Measurements from ENCODE around the gene SAMD3. TPM values are rescaled to one million over a fixed set of nuclear protein-coding genes. Genes with fewer than 3 reads are reported as not detected.

The SAMD3 gene
- total RNA-seq, 2 experiments from 2014 or later = not detected

GRCh38 chr6:130136798-130137197, 86.0 kb downstream of the SAMD3 start:
- ChIA-PET POLR2A (no interaction called here), CTCF (ENCODE audit: unreplicated experiment) (no interaction called here)
- no peaks in the 10 kb centered on the region for H4K20me1 ChIP-seq (ENCODE audit: insufficient read depth, low read length)
- BruUV-seq (replicated peaks) = no TSS peak
- TF ChIP-seq EZH2phosphoT487 (IDR thresholded peaks at IDR 0.05; ENCODE audit: borderline replicate concordance, low read depth, low read length) (no peak), CTCF (conservative IDR thresholded peaks at IDR 0.05; ENCODE audit: low read length) (no peak)
- no peaks in the 10 kb centered on the region for H3K4me1 ChIP-seq (ENCODE audit: insufficient read depth, low read length, poor library complexity, severe bottlenecking)
- no peaks in the 10 kb centered on the region for H3K36me3 ChIP-seq (ENCODE audit: insufficient read depth, low read length)
- H3K9me3 ChIP-seq (ENCODE audit: low read length) = no peaks in the 10 kb centered on the region
- H3K9me2 ChIP-seq (ENCODE audit: insufficient read depth, low read length) = no peaks in the 10 kb centered on the region
- H3K27ac ChIP-seq (ENCODE audit: low read depth, low read length, poor library complexity, severe bottlenecking) = no peak overlapping the region
- no peaks in the 10 kb centered on the region for H3K79me2 ChIP-seq (ENCODE audit: insufficient read depth, low read depth, low read length)
- intact Hi-C loops (cut with micrococcal nuclease; ENCODE audit: unreplicated experiment) = no loop called here
- H3K4me2 ChIP-seq (ENCODE audit: low read length) = no peak overlapping the region
- DNase-seq (ENCODE audit: low spot score) = no peak
- no peak overlapping the region for H2AFZ ChIP-seq (ENCODE audit: low read length)
- no peak overlapping the region for H3K4me3 ChIP-seq (ENCODE audit: low read depth, low read length, poor library complexity, severe bottlenecking)

- Histone ChIP-seq H3K27ac (ENCODE audit: low read depth, low read length, poor library complexity, severe bottlenecking) (no peak overlapping the region), H3K4me2 (ENCODE audit: low read length) (no peak overlapping the region), H4K20me1 (ENCODE audit: insufficient read depth, low read length) (no peaks in the 10 kb centered on the region), H3K4me1 (ENCODE audit: insufficient read depth, low read length, poor library complexity, severe bottlenecking) (no peaks in the 10 kb centered on the region), H3K4me3 (ENCODE audit: low read depth, low read length, poor library complexity, severe bottlenecking) (no peak overlapping the region), H3K36me3 (ENCODE audit: insufficient read depth, low read length) (no peaks in the 10 kb centered on the region), H2AFZ (ENCODE audit: low read length) (no peak overlapping the region), H3K9me2 (ENCODE audit: insufficient read depth, low read length) (no peaks in the 10 kb centered on the region), H3K9me3 (ENCODE audit: low read length) (no peaks in the 10 kb centered on the region), H3K79me2 (ENCODE audit: insufficient read depth, low read depth, low read length) (no peaks in the 10 kb centered on the region)
- POLR2A ChIA-PET = interaction anchor here (0.7 kb wide), 2 partner anchors 109 to 1965 kb away, joined by 5 to 7 read pairs; no protein-coding TSS in a partner anchor
- intact Hi-C loops (cut with micrococcal nuclease; ENCODE audit: unreplicated experiment) = no loop called here
- CTCF ChIA-PET (ENCODE audit: unreplicated experiment) = no interaction called here
- DNase-seq (ENCODE audit: low spot score) = no peak
- no TSS peak for BruUV-seq (replicated peaks)
- TF ChIP-seq CTCF (conservative IDR thresholded peaks at IDR 0.05; ENCODE audit: low read length) (no peak), EZH2phosphoT487 (IDR thresholded peaks at IDR 0.05; ENCODE audit: borderline replicate concordance, low read depth, low read length) (no peak)
These were observed 88.2 kb downstream of the SAMD3 start for GRCh38 chr6:130134582-130134981.

- no peaks in the 10 kb centered on the region for H3K4me1 ChIP-seq (ENCODE audit: insufficient read depth, low read length, poor library complexity, severe bottlenecking)
- TF ChIP-seq EZH2phosphoT487 (IDR thresholded peaks at IDR 0.05; ENCODE audit: borderline replicate concordance, low read depth, low read length) (no peak), CTCF (conservative IDR thresholded peaks at IDR 0.05; ENCODE audit: low read length) (no peak)
- H3K4me2 ChIP-seq (ENCODE audit: low read length) = peak overlapping the region; percentile 14; the same call in 1 of the 2 replicates
- no peaks in the 10 kb centered on the region for H3K9me3 ChIP-seq (ENCODE audit: low read length)
- BruUV-seq (replicated peaks) = no TSS peak
- no peaks in the 10 kb centered on the region for H3K9me2 ChIP-seq (ENCODE audit: insufficient read depth, low read length)
- H3K27ac ChIP-seq (ENCODE audit: low read depth, low read length, poor library complexity, severe bottlenecking) = no peak overlapping the region
- H3K4me3 ChIP-seq (ENCODE audit: low read depth, low read length, poor library complexity, severe bottlenecking) = no peak overlapping the region
- H4K20me1 ChIP-seq (ENCODE audit: insufficient read depth, low read length) = no peaks in the 10 kb centered on the region
- intact Hi-C loops (cut with micrococcal nuclease; ENCODE audit: unreplicated experiment) = no loop called here
- no peaks in the 10 kb centered on the region for H3K79me2 ChIP-seq (ENCODE audit: insufficient read depth, low read depth, low read length)
- no peak overlapping the region for H2AFZ ChIP-seq (ENCODE audit: low read length)
- POLR2A ChIA-PET = no interaction called here
- CTCF ChIA-PET (ENCODE audit: unreplicated experiment) = no interaction called here
- H3K36me3 ChIP-seq (ENCODE audit: insufficient read depth, low read length) = no peaks in the 10 kb centered on the region
- no peak for DNase-seq (ENCODE audit: low spot score)
These were observed 90.5 kb downstream of the SAMD3 start for GRCh38 chr6:130132286-130132701.

Measured in OCI-LY7 (cell line).